Activated CD4-positive, alpha-beta T cell treated with anti-CD3 and anti-CD28 coated beads, Interleukin-2, amount 50 U/mL, for 4 hours (primary cell): Measurements from ENCODE around the gene BLVRA.
"Not testable (repeated sequence)": the region's sequence is repeated elsewhere in the genome, so short reads cannot be mapped to it uniquely, and the experiment has no call there.

ENCODE experiments used
- DNase-seq, 2 experiments: peaks; one replicate each; pipeline ENCODE4 v3.0.0-alpha.2; 2020

The BLVRA gene, protein sequence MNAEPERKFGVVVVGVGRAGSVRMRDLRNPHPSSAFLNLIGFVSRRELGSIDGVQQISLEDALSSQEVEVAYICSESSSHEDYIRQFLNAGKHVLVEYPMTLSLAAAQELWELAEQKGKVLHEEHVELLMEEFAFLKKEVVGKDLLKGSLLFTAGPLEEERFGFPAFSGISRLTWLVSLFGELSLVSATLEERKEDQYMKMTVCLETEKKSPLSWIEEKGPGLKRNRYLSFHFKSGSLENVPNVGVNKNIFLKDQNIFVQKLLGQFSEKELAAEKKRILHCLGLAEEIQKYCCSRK

DNA sequence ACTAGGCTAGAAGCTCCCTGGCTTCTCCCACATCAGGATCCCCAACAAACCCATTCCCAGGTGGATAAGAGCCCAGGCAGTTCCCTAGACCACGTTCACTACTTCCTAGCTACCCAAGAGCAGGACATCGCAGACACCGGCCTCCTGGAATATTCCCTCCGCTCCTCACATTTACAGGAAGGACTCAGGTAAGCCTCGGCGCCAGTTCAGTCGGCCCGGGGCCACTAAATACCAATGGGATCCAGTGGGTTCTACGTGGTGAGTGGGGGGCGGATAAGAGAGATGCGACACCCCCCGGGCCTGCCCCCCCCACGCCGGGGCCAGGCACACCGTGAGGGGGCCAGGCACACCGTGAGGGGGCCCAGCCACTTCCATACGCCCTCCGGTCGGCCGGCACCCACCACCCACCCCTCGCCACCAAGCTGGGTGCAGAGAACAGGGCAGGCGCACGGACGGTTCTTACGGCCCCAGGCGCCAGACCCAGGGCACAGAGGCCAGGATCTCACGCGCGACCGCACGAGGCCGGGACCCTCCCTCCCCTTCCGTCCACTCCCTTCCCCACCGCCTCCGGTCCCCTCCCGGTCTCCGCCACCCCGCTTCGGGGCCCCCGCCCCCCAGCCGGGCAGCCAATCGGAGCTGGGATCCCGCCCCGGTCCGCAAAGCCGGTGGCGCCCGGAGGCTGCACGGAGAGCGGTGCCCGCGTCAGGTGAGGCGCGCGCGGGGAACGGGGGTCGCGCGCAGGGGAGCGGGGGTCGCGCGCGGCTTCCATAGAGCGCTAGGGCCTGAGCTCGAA lies at the start of gene BLVRA:
Gene BLVRA, plus strand, starts transcription at position 652 of the 793 bp plus-strand sequence. CDS start 12,479 bp downstream, outside the sequence.
- DNase-seq = peak; percentile 53 to 54

DNA sequence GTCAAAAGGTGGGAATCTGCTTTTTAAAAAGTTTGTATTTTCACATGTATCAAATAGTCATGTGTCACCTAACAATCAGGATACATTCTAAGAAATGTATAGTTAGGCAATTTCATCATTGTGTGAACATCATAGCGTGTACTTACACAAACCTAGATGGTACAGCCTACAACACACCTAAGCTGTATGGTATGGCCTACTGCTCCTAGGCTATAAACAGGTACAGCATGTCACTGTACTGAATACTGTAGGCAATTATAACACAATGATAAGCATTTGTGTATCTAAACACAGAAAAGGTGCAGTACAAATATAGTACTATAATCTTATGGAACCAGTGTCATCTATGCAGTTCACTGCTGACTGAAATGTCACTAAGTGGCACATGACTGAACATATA lies 47.0 kb upstream of the BLVRA start:
- no peak for DNase-seq

DNA sequence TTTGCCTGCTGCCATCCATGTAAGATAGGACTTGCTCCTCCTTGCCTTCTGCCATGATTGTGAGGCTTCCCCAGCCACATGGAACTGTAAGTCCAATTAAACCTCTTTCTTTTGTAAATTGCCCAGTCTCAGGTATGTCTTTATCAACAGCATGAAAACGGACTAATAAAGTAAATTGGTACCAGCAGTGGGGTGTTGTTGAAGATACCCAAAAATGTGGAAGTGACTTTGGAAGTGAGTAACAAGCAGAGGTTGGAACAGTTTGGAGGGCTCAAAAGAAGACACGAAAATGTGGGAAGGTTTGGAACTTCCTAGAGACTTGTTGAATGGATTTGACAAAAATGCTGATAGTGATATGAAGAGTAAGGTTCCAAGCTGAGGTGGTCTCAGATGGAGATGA lies 42.5 kb upstream of the BLVRA start:
- not testable (repeated sequence) for DNase-seq

DNA sequence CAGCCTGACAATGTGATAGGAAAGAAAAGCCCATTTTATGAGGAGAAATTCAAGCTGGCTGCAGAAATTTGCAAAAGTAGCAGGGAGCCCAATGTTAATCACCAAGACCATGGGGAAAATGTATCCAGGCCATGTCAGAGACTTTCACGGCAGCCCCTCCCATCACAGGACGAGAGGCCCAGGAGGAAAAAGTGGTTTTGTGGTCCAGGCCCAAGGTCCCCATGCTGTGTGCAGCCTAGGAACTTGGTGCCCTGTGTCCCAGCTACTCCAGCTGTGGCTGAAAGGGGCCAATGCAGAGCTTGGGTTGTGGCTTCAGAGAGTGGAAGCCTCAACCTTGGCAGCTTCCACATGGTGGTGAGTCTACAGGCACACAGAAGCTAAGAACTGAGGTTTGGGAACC lies 41.9 kb upstream of the BLVRA start:
- DNase-seq = no peak

DNA sequence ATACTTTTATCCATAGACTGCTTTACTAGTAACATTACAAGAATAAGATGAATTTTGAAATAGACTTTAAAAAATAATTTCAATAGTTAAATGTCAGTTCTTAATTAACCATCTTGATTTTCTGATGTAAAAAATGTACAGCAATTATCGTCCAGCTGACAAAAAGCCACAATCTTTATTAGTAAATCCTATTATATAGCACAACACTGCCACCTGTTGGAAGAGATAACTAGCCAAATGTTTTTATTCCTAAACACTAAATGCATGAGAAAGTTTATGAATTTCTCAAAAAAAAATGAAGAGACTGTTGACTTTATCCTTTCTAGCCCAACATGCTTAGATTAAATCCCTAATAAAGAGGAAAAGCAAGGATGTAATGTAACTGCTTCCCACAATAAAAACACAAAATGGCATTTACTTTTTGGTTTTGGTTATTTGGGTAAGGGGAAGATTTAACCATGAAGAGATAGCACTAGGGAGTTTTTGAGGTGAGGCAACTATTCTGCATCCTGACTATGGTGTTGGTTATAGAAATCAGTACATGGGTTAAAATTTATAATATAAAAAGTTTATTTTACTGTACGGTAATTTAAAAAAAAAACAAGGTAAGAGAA lies 37.2 kb upstream of the BLVRA start:
- no peak for DNase-seq

DNA sequence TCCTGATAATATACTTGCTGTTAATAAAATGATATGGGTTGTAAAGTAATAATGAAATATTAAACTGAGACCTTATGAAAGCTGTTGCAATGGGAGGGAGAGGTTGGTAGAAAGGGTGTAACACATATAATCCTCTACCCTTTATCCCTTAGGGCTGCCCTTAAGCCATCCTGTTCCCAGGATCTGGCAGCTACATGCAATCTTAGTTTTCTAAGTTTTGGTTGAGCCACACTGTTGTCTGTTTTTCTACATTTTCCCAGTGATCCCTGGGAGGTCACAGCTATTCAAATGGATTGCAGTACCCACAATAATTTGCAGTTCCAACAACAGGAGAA lies 35.5 kb upstream of the BLVRA start:
- DNase-seq = no peak

DNA sequence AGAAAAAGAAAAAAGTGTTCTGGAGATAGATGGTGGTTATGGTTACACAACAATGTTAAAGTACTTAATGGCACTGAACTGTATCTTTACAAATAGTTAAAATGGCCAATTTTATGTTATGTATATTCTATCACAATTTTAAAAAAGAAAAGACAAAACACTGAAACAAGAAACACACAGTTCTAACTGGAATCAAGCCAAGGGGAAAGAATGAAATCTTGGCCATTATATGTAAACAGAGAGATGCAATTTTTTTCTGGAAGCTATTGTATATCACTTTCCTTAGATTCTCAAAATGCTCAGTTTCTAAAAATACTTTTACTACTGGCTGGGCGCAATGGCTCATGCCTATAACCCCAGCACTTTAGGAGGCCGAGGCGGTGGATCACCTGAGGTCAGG lies 33.2 kb upstream of the BLVRA start:
- no peak for DNase-seq

DNA sequence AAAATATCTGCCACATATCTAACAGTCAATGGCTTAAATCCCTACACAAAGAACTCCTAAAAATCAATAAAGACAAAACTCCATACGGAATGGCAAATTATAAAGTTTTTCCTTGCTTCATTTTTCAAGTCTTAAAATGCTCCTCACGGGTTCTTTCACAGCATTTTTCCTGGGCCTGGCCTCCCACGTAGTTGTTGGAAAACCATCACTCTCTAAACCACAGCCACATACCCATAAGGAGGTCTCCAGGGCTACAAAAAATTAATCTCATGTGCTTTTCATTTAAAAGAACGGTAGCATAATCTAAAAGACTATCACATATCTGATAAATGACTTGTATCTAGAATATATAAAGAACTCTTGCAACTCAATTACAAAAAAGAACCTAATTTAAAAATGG lies 32.0 kb upstream of the BLVRA start:
- no peak for DNase-seq

DNA sequence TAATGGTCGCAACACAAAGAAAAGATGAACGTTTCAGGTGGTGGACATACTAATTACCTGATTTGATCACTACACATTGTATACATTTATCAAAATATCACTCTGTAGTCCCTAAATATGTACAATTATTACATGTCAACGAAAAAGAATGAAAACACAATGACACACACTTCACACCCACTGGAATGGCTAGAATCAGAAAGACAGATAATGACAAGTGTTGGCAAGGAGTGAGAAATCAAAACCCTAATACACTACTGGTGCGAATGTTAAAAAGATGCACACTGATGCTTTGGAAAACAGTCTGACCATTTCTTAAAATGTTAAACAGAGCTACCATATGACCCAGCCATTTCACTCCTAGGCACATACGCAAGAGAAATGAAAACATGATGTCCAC lies 31.5 kb upstream of the BLVRA start:
- DNase-seq = no peak

DNA sequence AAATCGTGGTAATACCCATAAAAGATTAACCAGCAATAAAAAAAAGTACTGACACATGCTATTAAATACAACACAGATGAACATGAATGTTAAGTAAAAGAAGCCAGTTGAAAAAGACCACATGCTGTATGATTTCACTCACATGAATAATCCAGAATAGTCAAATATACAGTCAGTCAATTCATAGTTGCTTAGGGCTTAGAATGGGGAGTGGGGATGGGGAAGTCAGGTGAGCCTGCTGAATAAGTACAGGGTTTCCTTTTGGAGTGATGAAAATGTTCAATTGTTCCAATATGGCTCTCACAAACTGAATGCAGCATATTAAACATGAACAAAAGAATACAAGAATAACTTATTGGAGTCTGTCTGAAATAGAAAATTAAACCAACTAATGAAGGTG lies 31.0 kb upstream of the BLVRA start:
- no peak for DNase-seq

DNA sequence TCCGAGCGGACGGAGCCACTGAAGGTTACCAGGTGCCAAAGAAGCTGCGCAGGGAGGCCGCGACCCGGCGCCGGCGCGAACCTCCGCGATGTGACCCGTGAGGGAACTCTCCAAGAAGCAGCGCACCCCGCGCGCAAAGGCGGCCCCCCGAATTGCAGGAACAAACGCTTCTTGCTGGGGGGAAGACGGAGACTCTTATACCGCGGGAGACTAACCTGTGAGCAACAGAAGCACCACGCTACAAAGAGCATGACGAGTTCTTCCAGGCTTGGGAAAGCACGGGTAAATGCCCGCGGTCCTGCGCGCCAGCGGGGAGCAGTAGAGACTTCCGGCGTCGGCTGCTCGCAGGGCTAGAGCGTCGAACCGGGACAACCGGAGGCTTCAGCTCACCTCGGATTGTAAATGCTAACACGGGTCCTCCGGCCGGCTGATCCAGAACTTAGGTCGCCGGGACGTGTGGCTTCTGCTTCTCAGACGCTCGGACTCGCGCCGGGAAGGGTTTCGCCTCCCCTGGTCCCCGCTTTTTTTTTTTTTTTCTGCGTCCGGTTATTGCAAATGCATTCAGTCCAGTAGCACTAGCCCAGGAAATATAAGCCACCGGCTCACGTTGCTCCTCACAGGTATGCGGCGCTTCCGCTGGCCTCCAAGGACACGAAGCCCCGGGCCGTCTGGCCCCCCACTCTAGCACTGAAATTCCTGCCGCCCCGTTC lies 29.1 kb upstream of the BLVRA start, which contains the start of gene COA1:
Gene COA1, minus strand, starts transcription at position 310 of the 710 bp plus-strand sequence. CDS start 80,909 bp downstream, outside the sequence.
- peak; percentile 79 to 80 for DNase-seq

DNA sequence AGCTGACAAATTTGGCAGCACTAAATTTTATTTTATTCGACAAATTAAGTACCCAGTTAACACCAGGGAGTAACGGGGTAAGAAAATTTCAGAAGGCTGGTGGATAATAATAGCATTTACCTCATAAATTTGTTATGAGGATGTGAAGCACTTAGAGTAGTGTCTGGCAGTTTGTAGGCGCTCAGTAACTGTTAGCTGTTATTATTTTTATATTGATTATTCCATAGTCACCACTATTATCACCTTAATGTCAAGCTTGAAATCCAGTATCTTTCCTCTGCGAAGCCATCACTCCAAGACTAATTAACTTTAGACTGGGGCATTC lies 28.6 kb upstream of the BLVRA start:
- no peak for DNase-seq

DNA sequence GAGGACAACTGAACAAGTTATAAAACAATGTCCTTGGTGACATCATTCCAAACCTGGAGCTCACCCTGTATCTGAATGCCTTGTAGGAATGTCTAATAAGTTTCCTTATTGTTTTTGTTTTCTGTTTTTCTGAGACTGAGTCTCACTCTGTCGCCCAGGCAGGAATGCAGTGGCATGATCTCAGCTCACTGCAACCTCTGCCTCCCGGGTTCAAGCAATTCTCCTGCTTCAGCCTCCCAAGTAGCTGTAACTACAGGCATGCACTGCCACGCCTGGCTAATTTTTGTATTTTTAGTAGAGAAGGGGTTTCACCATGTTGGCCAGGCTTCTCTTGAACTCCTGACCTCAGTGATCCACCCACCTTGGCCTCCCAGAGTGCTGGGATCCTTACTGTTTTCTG lies 27.0 kb upstream of the BLVRA start:
- not testable (repeated sequence) for DNase-seq

DNA sequence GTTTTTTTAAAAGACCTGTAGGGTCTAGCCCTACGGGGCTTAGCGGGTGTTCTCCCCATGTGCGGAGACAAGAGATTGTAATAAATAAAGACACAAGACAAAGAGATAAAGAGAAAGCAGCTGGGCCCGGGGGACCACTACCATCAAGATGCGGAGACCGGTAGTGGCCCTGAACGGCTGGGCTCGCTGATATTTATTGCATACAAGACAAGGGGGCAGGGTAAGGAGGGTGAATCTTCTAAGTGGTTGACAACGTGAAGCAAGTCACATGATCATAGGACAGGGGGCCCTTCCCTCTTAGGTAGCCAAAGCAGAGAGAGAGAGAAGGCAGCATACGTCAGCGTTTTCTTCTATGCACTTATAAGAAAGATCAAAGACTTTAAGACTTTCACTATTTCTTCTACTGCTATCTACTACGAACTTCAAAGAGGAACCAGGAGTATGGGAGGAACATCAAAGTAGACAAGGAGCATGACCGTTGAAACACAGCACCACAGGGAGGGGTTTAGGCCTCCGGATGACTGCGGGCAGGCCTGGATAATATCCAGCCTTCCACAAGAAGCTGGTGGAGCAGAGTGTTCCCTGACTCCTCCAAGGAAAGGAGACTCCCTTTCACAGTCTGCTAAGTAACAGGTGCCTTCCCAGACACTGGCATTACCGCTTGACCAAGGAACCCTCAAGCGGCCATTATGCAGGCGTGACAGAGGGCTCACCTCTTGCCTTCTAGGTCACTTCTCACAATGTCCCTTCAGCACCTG lies 23.7 kb upstream of the BLVRA start:
- DNase-seq = not testable (repeated sequence)

DNA sequence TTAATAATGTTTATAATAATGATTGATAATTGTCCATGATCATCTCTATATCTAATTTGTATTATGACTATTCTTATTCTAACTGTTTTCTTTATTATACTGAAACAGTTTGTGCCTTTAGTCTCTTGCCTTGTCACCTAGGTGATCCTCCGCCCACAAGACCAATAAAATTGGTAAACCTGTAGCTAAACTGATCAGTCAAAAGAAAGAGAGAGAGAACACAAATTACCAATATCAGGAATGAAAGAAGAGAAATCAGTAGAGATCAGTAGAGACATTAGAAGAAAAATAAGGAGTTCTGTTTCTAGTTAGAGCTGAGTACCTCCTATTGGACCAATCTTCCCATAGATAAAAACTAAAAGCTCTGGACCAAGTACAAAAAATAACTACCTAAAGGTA lies 23.1 kb upstream of the BLVRA start:
- no peak for DNase-seq

DNA sequence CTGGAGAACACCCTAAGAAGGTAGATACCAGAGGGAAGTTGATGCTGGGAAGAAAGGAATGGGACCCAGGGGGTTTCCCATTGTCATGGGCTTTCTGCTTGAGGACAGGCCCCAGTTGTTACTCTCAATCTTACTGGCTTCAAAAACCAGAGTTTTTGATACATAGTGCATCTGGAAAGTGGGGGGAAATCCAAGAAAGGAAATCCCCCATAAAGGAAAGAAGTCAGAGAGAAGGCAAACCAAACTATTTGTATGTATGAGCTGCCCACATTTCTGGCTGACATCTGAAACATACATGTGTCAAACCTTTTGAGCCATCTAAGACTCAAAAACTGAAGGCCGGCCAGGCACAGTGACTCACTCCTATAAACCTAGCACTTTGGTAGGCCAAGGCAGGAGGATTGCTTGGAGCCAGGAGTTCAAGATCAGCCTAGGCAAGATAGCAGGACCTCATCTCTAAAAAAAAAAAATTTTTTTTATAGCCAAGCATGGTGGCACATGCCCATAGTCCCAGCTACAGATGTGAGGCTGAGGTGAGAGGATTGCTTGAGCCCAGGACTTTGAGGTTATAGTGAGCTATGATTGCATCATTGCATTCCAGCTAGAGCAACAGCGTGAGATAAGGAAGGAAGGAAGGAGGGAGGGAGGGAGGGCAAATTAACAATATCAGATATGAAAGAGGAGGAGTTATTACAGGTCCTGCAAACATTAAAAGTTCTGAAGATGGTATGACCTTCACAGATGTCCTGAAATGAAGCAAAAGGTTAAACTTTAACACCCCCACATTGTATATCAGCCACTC lies 22.5 kb upstream of the BLVRA start:
- DNase-seq = no peak

DNA sequence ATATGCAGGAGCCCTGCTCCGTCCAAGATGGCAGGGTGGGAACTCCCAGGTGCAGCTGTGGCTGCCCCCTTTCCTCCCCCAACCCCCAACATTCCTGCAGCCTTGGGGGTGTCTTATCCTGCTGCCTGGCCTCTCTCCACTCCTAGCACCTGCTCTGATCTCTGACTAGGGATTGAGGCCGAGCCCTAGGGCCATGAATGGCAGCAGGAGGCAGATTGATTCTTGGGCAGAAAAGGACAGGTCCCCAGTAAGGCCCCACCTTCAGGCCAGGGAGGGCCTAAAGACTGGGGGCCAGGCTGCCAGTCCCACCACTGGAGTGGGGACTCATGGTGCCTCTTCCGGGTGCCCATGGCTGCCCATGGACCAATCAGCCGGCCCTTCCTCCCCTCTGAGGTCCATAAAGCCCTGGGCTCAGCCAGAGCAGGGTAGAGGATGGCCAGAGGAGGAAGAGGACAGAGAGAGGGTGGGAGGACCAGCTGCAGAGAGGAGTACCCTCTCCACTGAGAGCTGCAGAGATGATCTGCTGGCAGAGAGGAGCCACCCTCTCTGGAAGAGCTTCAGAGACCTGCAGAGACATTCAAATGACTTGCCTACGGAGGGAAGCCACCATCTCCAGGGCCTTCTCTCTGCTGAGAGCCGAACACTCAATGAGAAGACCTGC lies 20.9 kb upstream of the BLVRA start:
- DNase-seq = no peak

DNA sequence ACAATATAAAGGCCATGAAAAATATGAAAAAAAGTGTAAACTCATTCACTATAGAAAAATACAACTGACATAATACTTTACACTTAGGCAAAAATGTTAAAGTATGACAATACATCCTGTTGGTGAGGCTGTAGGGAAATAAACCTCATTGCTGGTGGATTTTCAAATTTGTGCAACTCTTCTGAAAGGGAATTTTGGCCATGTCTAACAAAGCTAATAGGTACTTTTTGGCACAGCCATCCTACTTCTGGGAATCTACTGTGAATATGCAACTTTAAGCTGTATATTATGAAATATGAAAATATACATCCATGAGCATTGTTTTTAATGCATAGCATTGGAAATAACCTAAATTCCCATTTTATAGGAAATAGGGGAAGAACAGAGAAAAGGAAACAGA lies 15.8 kb upstream of the BLVRA start:
- DNase-seq = no peak

DNA sequence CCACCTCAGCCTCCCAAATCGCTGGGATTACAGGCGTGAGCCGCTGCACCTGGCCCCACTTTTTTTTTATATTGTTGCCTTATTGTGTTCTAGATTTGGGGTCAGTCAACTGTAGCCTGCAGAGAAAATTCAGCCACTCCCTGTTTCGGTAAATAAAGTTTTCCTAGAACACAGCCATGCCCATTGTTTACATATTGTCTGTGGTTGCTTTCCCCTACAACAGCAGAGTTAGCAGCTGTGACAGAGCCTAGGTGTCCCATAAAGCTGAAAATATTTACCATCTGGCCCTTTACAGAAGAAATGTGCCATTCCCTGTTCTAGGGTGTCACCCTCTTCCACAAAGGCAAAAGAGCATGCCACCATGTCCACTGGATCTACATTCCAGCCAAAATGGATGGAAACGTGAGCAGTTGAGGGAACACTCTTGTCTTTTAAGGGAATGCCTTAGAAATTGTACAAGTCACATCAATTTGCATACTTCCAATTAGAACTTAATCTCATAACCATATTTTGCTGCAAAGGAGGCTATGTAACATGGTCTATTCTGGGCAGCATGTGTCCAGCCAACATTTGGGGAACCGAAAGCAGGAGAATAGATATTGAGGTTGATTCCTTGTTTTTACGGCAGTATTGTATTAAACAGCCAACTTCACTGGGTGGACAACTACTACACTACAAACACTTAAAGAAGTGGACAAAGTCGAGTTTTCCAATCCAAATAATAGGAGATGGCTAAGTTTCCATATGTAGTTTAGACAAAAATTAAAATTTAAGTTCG lies 11.0 kb upstream of the BLVRA start:
- DNase-seq = no peak

DNA sequence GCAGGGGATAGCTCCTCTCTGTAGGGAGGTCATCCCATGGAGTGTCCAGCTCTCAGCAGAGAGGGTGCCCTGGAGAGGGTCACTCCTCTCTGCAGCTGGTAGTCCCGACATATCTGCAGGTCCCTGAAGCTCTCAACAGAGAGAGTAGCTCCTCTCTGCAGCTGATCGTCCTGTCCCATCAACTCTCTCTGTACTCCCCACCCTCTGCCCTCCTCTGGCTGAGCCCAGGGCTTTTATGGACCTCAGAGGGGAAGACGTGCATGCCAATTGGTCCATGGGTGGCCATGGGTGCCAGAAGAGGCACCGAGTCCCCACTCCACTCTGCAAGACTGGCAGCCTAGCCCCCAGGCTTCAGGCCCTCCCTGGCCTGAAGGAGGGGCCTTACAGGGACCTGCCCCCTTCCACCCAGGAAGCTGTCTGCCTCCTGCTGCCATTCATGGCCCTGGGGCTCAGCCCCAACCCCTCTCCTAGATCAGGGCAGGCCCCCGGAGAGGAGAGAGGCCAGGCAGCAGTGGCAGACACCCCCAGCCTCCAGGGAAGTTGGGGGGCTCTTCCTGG lies 9.0 kb upstream of the BLVRA start:
- no peak for DNase-seq
